CD1c-positive myeloid dendritic cell (primary cell): ENCODE measurements around the gene TRIP11.

Experiments used
- DNase-seq: peaks from one replicate; pipeline ENCODE4 v3.0.0-alpha.2; 2016; ENCODE audit errors: extremely low spot score

The TRIP11 gene

GRCh38 chr14:91955168-91955567 lies 84.7 kb downstream of the TRIP11 start:
- DNase-seq, result no peak

GRCh38 chr14:91953170-91953985 lies 86.5 kb downstream of the TRIP11 start:
- no peak for DNase-seq

- DNase-seq, result peak; percentile 39
Observed at GRCh38 chr14:91947475-91948184, 92.2 kb downstream of the TRIP11 start, which contains the start of gene FBLN5. Gene FBLN5, minus strand, starts transcription at chr14:91947694. Its CDS starts 465 bp downstream, at chr14:91947229.

- DNase-seq, result no peak
Observed at GRCh38 chr14:91946622-91947474, 93.0 kb downstream of the TRIP11 start.

- DNase-seq, result no peak
Observed at GRCh38 chr14:91945751-91946621, 93.9 kb downstream of the TRIP11 start.

GRCh38 chr14:91942946-91943345 lies 96.9 kb downstream of the TRIP11 start:
- DNase-seq, result no peak

- no peak for DNase-seq
Observed at GRCh38 chr14:91942128-91942527, 97.7 kb downstream of the TRIP11 start.

GRCh38 chr14:91940209-91940608 lies 99.7 kb downstream of the TRIP11 start:
- DNase-seq, result no peak

- no peak for DNase-seq
Observed at GRCh38 chr14:91935586-91935985, 104.3 kb downstream of the TRIP11 start.

GRCh38 chr14:91934554-91935285 lies 105.1 kb downstream of the TRIP11 start:
- no peak for DNase-seq

- no peak for DNase-seq
Observed at GRCh38 chr14:91931478-91932088, 108.3 kb downstream of the TRIP11 start.

GRCh38 chr14:91929700-91930099 lies 110.2 kb downstream of the TRIP11 start:
- no peak for DNase-seq

- no peak for DNase-seq
Observed at GRCh38 chr14:91927800-91928199, 112.1 kb downstream of the TRIP11 start.

- DNase-seq, result no peak
Observed at GRCh38 chr14:91927191-91927590, 112.7 kb downstream of the TRIP11 start.

GRCh38 chr14:91926131-91926890 lies 113.5 kb downstream of the TRIP11 start:
- DNase-seq, result no peak

GRCh38 chr14:91925727-91926121 lies 114.1 kb downstream of the TRIP11 start:
- DNase-seq, result no peak

GRCh38 chr14:91925001-91925726 lies 114.7 kb downstream of the TRIP11 start:
- DNase-seq, result no peak

GRCh38 chr14:91920526-91920925 lies 119.3 kb downstream of the TRIP11 start:
- no peak for DNase-seq

- no peak for DNase-seq
Observed at GRCh38 chr14:91919814-91920213, 120.0 kb downstream of the TRIP11 start.
